Measurements from ENCODE around the gene TRPV2. TPM values are rescaled to one million over a fixed set of nuclear protein-coding genes. Genes with fewer than 3 reads are reported as not detected.
A peak's percentile ranks its signal among the peaks of the same experiment; 100 is the strongest.
"Not testable (repeated sequence)": the region's sequence is repeated elsewhere in the genome, so short reads cannot be mapped to it uniquely, and the experiment has no call there.

TRPV2 gene
- polyA plus RNA-seq, 4 donors, result 1.7 to 3.8 (median 3.1) TPM

DNA sequence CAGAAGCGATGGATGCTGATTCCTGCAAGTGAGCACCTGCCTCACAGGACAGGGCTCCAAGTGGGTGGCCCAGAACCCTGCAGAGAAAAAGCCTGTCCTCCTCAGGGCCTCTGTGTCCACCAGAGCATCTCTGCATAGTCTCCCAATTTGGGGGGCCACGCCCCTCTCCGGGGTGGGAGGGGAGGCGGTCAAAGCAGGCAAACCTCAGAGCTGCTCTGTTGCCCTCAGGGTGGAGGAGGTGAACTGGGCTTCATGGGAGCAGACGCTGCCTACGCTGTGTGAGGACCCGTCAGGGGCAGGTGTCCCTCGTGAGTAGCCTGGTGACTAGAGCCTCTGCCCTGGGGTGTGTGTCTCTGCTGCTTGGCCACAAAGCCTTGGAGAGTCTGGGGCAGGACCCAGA, 19.3 kb downstream of the TRPV2 start:
- DNase-seq (ENCODE audit: low read depth in 4 of 4, low spot score in 3 of 4), result no peak

DNA sequence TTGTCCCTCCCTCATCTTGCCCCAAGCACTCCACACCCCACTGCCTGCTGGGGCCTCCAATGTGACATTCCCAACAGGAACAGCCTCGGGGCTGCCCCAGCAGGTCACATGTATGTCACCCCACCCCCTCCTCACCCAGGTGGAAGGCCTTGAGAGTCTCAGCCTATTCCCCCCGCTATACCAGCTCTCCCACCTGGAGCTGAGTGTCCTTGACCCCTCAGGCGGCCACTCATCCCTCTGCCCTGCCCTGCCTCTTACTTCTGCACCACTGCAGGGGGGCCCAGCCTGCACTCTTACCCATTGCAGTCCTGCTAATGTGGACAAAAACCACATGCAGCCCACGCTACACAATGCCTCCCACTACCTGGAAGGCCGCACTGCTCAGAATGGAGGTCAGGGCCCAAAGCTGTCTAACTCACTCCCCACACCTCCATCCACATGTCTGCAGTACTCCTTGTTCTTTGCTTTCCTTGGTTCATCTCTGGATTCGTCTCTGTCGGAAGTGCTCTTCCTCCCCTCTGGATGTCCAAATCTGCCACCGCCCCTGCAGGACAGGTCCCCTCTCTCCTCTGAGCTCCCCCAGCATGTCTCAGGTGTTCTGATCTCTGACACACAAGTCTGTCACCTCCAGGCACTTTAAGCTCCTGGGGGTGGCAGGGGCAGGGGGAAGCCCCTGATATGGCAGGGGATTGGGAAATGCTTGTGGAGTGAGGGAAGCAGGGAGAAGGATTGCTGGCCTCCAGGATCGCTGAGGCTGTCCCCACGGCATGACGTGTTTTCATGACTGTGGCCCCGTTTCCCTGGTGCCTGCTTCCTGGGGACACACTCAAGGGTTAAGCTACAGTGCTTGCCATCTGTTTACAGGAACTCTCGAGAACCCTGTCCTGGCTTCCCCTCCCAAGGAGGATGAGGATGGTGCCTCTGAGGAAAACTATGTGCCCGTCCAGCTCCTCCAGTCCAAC, 20.8 kb downstream of the TRPV2 start:
- no peak for DNase-seq (ENCODE audit: low read depth in 4 of 4, low spot score in 3 of 4)

DNA sequence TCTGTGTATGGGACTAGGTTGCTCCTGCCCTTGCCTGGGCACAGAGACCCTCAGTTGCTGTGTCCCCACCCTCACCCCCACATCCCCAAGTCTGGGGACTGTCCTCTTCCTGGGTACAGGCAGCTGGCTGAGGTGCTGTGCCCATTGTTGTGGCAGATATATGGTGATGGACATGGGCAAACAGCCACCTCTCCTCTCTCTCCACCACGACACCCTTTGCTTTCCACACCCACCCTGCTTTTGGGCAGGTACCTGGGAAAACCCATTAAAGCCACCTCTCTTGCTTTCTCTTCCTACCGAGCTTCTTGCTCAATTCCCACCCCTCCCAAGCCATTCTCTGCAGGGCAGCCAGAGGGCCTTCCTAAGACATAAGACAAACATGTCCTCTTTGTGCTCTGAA, 21.7 kb downstream of the TRPV2 start:
- no peak for DNase-seq (ENCODE audit: low read depth in 4 of 4, low spot score in 3 of 4)

DNA sequence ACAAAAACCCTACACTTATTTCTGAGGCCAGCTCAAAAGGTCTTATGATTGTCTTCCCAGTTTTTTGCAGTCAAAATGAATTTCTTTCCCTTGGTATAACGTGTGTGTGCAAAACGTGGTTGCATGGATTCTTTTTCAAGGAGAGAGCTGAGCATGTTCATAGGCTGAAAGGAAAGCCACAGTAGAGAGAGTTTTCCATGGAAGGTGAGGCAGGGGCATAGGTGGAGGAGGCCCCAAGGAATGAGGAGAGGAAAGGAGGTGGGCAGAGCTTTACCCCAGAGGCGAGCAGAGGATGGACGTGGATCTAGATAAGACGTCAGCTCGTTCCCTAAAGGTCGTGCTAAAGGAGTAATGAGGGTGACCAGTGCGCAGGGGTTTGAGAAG, 22.8 kb downstream of the TRPV2 start:
- DNase-seq (ENCODE audit: low read depth in 4 of 4, low spot score in 3 of 4), result no peak

DNA sequence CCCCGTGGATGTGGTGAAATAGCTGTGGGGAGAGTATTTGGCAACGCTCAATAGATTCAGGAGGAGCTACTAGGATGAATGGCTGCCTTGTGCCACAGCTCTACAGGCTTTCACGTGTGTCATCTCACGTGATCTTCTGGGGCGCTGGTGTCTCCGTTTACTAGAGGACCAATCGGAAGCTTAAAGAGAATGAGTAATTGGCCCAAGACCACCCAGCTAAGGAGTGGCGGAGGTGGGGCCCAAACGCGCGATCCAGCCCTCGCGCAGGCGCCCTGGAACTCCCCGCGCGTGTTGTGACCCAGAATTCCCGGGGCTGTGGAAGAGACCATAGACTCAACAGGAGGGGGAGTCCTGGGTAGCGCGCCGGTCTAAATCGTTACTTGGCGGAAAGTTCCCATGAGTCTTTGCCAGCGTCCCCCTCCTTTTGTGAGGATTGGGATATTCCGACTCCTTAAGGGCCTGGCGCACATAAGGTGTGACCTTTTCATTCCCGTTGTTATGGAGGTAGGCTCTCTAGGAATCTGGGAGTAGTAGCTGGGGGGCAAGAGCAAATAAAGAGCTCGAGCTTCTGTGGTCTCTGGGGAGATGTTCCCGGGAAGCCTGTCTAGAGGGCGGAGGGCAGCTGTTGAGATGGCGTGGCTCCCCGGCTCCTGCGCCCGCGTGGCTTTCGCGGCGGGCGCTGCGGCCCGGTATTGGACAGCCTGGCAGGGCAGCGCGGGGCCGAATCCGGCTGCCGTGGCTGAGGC, 23.4 kb downstream of the TRPV2 start:
- peak; percentile 98 to 99 (median 99) for DNase-seq (ENCODE audit: low read depth in 4 of 4, low spot score in 3 of 4)

DNA sequence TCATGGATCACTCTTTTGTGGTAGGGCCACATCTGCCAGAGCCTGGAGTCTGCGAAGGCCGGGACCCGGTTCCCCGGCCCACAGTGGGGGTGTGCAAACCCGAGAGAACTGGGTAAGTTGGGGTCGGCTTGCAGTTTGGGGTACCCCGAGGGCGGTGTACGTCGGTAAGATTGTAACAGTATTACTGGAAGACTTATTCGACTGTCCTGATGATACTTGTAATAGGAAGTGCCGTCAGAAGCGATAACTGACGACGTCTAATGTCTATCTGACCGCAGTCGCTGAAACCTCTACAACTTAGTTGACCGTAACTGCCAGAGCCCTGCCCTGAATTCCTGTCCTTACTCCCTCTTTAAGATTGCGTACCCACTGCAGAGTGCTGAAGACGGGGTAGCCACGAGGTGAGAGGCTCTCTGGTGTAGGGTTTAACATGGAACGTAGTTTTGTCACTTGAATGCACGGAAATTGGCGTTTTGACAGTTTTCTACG, 24.0 kb downstream of the TRPV2 start:
- DNase-seq (ENCODE audit: low read depth in 4 of 4, low spot score in 3 of 4), result no peak

DNA sequence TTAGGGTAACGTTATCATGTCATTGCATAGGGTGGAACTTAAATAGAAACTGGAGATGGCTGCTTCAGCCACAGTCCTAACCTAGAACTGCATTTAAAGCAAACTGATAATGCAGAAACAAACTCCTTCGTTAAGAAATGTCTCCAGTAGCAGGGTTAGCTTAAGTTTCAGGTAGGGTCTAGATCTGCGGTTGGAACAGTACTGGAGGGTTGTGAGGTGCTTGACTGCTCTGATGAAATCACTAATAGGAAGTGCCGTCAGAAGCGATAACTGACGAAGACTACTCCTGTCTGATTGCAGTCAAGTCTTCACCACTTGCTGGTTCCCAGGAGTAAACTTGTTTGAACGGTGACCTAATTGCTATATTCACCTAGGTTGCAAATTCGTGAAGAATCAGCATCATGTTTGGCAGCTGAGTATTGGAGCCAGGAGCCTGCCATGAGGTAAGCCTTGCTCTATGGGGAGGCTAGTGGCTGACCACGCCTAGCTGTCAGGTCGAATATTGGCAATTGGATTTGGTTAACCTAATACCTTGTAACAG, 24.5 kb downstream of the TRPV2 start:
- DNase-seq (ENCODE audit: low read depth in 4 of 4, low spot score in 3 of 4), result no peak

DNA sequence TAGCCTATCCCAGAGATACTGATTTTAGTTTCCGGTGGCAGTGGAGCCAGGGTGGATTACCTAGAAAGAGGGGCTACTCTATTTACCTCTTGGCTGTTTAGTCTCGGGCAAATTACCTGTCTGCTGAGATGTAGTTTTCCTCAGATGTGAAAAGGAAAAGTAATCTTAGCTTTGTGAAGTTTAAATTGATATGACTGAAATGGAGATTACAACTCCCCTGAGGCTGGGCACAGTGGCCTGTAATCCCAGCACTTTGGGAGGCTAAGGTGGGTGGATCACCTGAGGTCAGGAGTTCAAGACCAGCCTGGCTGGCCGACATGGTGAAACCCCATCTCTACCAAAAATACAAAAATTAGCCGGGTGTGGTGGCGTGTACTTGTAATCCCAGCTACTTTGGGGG, 25.0 kb downstream of the TRPV2 start:
- DNase-seq (ENCODE audit: low read depth in 4 of 4, low spot score in 3 of 4), result not testable (repeated sequence)

DNA sequence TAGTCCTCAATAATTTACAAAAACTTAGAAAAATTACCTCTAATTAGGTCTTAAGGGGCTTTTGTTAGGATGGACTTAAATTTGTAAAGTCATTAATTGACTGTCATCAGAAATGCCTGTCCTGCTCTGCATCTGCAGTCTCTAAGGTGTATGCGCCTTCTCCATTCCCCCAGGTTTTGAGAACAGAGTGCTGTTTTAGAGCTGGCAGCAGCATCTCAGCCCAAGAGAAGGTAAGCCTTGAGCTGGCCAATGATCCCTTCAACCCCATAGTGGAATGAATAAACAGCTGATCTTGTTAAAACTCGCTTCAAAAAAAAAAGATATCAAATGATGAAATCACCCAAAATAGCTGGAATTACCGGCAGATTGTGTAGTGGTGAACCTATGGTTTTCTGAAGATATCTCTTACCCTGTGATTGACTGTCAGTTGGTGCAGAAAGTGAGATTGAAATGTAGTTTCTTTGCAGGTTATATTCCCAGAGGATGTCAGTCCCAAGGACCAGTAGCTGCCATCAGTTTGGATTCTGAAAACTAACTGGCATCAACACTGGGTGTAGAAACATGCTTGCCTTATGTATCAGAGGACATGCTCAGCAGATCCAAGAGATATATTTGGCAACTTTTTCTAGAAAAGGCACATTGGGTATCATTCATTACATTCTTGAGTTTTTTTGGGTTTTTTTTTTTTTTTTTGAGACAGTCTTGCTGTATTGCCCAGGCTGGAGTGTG, 25.7 kb downstream of the TRPV2 start:
- no peak for DNase-seq (ENCODE audit: low read depth in 4 of 4, low spot score in 3 of 4)

DNA sequence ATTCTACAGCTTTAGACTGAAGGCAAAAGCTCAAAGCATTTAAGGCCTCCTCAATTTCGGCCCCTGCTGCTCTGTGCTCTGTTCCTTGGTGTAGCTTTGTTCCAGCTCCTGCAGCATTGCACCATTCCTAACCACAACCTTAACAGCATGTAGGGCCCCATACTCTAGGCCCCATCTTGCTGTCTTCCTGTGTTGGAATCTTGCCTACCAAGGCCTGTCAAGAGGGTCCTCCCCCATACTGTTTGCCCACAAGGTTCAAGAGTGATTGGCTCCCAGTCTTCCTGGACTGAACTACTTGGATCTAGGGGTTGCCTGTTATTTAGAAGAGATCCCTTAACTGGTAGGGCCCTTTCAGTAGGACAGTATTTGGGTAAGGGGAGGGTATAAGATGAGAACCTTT, 26.8 kb downstream of the TRPV2 start:
- no peak for DNase-seq (ENCODE audit: low read depth in 4 of 4, low spot score in 3 of 4)

DNA sequence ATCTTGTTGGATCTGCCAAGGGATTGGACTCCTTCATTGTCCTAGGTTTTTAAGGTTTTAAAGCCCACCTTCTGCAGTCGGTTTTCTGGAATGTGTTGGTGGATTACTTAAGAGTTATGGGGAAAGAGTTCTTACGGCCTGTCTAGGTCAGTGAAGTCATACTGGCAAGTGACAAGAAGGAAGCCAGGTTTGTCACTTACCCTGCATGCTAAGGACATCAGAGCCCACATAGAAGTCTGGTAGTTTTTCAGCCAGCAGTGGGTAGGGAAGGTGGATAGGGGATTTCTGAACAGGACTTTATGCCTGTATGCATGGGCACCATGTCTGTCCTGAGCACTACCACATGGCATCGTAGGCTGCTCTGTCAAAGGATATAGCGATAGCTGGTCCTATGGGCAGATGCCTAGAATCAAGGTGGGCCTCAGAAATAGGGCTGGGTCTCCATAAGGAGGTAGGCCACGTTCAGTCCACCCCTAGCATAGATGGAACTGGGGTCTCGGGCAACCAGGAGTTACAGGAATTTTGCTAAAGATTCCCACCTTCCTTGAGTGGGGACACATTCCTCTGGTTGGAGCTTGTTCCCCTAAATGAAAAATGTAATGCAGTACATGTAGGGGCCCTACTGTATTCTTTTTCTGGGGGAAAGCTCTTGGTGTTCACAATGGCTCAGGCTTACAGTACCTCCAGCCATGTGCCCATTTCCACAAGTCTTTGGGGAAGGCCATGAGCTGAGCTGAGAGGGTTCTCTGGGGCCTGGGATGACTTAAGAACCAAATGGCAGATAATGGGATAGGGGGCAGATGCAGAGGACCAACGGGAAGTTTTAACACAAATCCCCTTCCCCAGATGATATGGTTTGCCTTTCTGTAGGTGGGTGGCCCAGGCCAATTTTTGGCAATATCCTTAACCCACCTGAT, 27.5 kb downstream of the TRPV2 start:
- DNase-seq (ENCODE audit: low read depth in 4 of 4, low spot score in 3 of 4), result no peak

DNA sequence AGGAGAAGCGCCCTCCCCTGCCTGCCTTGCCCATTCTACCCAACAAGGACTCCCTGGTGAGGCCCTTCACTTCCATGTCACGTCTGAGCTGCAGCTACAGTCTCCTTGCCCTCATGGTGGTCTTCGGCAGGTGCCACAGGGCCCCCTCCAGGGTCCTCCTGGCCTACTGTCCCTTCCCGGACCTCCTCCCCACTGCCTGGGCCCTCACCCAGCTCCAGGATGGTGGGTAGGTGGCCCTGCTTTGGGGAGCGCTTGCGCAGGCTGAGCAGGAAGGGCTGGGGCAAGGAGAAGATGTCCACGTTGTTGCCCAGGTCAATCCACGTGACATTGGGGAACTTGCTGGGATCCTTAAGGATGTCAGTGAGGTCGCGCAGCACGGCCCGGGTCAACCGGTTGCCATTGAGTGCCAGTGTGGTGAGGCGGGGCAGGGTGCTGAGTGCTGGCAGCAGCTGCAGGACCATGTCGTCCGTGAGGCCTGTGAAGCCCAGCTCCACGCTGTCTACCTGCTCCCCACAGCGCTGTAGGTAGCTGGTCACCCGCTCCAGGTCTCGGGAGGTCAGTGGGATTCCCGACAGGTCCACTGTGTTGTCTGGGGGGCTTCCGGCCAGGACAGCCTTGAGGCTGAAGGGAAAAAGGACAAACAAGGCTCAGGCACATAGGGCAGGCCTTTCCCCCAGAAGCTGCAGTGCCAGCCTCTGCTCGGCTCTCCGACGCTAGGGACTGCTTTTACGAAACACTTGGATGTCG, 28.3 kb downstream of the TRPV2 start:
- no peak for DNase-seq (ENCODE audit: low read depth in 4 of 4, low spot score in 3 of 4)

DNA sequence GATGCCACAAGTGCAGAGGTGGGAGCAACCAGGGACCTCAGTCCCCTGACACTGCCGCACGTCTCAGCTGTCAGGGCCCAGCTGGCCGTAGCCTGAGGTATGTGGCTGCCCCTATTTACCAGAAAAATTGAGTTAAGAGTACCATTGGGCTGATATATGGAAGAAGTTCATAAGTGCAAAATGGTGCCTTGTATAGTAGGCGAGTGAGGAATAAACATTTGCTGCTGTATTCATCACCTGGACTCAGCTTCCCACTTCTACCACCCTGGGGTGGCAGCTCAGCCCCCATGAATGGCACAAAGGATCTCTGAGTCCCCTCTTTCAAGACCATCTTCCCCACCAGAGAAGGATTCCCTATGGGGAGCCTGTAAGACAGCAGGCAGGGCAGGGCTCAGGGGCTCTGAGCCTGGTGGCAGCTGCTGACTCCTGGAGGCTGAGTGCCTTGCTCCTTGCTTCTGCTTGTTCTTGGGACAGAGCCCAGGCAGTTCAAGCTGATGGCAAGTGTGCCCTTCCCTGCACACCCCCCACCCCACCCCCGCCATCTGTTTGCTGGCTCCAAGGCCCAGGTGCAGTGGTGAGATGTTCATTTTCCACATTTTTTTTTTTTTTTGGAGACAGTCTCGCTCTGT, 29.0 kb downstream of the TRPV2 start:
- DNase-seq (ENCODE audit: low read depth in 4 of 4, low spot score in 3 of 4), result no peak

DNA sequence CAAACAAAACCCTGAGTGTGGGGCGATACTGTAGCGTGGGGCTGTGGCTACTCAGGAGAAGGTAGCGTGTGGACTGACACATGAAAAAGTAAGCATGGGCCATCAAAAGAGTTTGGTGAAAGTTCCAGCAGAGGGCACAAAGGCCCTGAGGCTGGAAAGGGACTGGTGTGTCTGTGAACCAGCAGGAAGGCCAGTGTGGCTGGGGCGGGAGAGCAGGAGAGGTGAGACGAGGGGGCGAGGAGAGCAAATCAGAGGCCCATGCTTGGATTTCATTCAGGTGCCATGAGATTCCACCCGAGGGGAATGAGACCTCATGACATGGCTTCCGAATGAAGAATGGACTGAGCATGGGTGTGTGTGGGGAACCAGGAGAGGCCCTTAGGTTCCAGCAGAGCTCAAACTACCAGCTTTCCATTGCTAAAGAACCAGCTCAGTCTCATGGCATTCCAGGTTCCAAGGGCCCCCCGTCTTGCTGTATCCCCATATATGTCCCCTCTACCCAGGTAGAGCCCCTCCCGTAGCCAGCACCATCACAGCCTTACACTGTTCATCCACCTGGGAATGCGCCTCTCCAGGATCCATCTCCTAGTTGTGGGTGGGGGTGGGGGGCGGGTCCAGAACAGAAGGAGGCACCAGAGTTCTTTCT, 31.1 kb downstream of the TRPV2 start:
- no peak for DNase-seq (ENCODE audit: low read depth in 4 of 4, low spot score in 3 of 4)

DNA sequence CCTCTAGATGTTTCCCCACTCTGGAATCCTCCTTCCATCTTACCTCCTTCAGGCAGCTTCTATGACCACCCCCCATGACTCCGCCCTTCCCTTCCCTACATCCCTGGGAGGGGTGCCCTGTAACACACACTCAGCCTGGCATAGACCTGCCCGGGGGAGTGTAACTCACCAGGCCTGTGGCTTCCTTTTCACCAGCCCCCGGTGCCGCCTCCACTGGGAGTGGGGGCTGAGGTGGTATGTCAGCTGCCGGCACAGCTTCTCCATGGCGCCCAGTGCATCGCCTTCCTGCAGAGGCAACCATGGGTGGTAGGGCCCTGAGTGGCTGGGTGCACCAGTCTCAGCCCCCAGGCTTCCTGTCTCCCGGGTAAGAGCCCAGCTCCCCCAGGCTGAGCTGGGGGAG, 32.3 kb downstream of the TRPV2 start:
- no peak for DNase-seq (ENCODE audit: low read depth in 4 of 4, low spot score in 3 of 4)

DNA sequence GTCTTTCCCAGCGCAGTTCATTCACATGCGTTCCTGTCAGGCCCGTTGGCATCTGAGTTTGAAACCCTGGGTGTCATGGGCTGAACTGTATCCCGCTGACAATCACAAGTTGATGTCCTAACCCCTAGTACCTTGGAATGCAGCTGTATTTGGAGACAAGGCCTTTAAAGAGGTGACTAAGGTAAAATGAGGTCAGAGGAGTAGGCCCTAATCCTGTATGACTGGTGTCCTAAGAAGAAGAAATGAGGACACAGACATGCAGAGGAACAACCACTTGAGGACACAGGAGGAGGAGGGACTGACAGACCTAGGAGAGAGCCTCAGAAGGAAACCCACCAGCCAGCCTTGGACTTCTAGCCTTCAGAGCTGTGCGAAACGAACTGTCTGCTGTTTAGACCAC, 33.1 kb downstream of the TRPV2 start:
- DNase-seq (ENCODE audit: low read depth in 4 of 4, low spot score in 3 of 4), result no peak

DNA sequence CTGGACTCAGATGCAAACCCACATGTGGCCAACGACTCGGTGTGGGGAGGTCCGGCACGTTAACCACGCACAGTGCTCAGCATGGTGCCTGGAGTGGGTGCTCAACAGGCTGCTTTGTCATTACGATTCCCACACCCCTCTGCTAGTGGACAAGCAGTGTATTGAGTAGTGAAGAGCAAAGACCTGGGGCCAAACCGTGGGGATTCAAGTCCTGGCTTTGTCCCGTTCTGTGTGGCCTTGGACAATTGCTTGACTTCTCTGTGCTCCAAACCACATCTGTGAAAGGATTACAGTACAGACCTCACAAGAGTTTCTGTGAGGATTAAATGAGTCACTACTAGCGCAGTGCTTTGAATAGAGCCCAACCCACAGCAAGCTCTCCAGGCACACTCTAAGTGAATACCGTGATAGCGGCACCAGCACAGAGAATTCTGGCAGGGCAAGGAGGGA, 33.8 kb downstream of the TRPV2 start:
- no peak for DNase-seq (ENCODE audit: low read depth in 4 of 4, low spot score in 3 of 4)

DNA sequence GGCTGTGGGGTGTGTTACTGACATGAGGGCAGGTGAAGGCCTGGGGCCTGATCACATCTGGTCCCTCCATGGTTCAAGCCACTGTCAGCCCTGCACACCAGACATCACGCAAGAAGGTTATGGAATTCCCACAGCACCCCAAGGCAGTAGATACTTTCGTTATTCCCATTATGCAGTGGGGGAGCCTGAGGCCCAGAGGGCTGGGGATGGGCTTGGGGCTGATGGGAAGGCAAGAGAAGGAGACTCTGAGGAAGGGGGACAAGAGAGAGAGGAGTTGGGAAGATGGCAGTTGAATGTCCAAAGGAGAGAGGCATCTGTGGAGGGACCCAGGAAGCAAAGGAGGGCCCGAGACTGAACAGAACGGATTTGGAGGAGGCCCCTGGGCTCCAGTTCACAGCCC, 34.7 kb downstream of the TRPV2 start:
- DNase-seq (ENCODE audit: low read depth in 4 of 4, low spot score in 3 of 4), result no peak
